Activated naive CD4-positive, alpha-beta T cell treated with anti-CD3 and anti-CD28 coated beads for 36 hours (primary cell): ENCODE data around the gene TTLL6. TPM values are rescaled to one million over a fixed set of nuclear protein-coding genes. Genes with fewer than 3 reads are reported as not detected.

Experiments used
- CTCF ChIA-PET: fragments of 350-600 bp; sonication (Branson Sonifier 250); formaldehyde crosslinking; loops from one replicate; lab custom pipeline; 2021; ENCODE audit warnings: antibody characterized with exemption; lab: Charles Lee
- DNase-seq: peaks from one replicate; pipeline ENCODE4 v3.0.0-alpha.2; 2020
- H3K27ac Mint-ChIP-seq: one replicate; pipeline ENCODE4 v1.8.0; 2021; ENCODE audit warnings: mild to moderate bottlenecking, mixed read lengths
- H3K27me3 Mint-ChIP-seq: one replicate; pipeline ENCODE4 v1.8.0; 2021; ENCODE audit warnings: low read depth, mixed read lengths
- H3K36me3 Mint-ChIP-seq: one replicate; pipeline ENCODE4 v1.8.0; 2021; ENCODE audit warnings: low read depth, mixed read lengths
- H3K4me1 Mint-ChIP-seq: one replicate; pipeline ENCODE4 v1.8.0; 2021; ENCODE audit warnings: low read depth, mixed read lengths
- H3K4me3 Mint-ChIP-seq: one replicate; pipeline ENCODE4 v1.8.0; 2021; ENCODE audit warnings: mild to moderate bottlenecking, moderate library complexity, mixed read lengths
- H3K9me3 Mint-ChIP-seq: one replicate; pipeline ENCODE4 v1.8.0; 2021; ENCODE audit warnings: mixed read lengths
- intact Hi-C: fragments of 100-400 bp; cut with micrococcal nuclease; formaldehyde crosslinking; loops from one replicate; pipeline ENCODE4 v1.15.1; 2023
- total RNA-seq, 2 experiments: library from RNA; stranded (reverse); gene quantifications; one replicate each; pipeline ENCODE4 v1.2.3, GENCODE V29; 2021

TTLL6 gene
- total RNA-seq, 2 experiments from 2014 or later, result not detected

DNA sequence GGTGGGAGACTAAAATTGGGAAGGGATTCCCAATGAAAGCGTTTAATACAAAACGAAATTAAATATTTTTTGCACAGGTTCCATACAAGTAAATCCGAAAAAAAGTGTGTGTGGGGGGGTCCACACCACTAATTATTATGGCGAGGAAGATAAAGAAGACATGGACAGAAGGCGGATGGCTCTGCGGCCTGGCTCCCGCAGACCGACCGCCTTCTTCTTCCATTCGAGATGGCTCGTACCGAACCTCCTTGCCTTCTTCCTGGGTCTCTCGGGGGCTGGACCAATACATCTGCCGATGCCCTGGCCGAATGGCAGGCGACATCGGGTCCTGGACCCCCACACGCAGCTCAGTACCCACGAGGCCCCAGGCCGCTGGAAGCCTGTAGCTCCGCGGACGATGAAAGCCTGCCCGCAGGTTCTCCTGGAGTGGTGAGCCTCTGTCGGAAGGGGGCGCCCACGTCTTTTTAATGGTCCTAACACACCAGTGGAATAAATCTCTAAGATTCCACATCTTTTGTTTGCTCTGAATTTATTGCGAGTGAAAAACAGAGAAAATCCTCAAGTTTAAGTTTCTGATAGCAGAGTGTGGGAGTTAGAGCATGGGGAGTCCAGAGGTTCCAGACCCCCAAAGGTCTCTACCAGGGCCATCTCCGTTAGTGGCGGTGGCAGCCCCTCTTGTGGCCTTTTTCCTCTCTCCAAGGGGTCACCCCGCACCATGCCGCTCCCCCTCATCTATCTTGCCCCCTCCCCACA is 92.6 kb downstream of the TTLL6 start:
- intact Hi-C loops, result loop anchor here (1.0 to 10.0 kb wide), 7 partner anchors 24 to 308 kb away; partner anchors contain the start of genes HOXB7 and IGF2BP1
- peak; percentile 94 for DNase-seq
- peaks cover 43% of the 10 kb centered on the region for H3K4me1 Mint-ChIP-seq
- no peak overlapping the region for H3K27ac Mint-ChIP-seq
- peak overlapping the region; percentile 57 for H3K4me3 Mint-ChIP-seq
- CTCF ChIA-PET, result interaction anchor here (0.5 to 4.1 kb wide), 41 partner anchors 8 to 1292 kb away, joined by 3 to 64 read pairs (median 5); no protein-coding TSS in a partner anchor
- H3K27me3 Mint-ChIP-seq, result peaks cover 92% of the 10 kb centered on the region
- no peaks in the 10 kb centered on the region for H3K9me3 Mint-ChIP-seq
- no peaks in the 10 kb centered on the region for H3K36me3 Mint-ChIP-seq

DNA sequence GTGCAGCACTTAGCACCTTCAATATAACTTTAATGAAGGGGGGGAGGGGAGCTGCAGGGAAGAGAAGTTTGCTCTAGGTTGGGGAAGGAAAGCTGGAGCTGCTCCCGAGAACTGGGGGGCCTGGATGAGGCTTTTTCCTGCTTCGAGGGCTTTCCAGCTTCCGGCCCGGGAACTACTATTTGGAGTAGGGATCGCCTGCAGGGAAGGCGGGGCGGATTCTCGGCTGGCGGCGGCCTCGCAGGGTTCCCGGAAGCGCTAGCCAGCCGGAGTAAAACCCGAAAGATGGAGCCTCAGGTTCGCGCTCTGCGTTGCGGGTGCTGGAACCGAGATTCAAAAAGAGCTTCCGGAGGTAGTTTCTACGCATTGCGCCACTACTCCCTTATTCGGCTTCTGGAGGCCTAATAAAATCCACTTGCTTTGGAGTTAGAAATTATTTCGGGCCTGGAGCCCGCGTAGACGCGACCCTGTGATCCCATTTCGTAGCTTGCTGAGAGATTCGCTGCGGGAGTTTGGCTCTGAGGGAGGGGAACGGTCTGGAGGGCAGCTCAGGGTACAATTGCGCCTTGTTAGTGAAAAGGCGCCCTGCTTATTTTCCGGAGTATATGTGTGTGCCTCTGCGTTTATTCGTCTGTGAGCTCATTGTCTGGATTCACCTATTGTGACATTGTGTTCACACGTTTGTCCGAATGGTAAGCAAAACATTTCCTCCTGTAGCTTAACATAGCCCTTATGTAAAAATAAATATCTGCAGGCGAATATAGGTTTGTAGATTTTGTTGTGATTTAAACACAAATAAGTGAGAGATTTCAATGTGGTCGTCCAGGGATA is 93.4 kb downstream of the TTLL6 start:
- H3K27ac Mint-ChIP-seq, result no peak overlapping the region
- peaks cover 92% of the 10 kb centered on the region for H3K27me3 Mint-ChIP-seq
- no peak for DNase-seq
- H3K9me3 Mint-ChIP-seq, result no peaks in the 10 kb centered on the region
- peak overlapping the region; percentile 46 for H3K4me3 Mint-ChIP-seq
- peaks cover 43% of the 10 kb centered on the region for H3K4me1 Mint-ChIP-seq
- intact Hi-C loops, result loop anchor here (1.0 to 10.0 kb wide), 7 partner anchors 25 to 309 kb away; partner anchors contain the start of genes HOXB7 and IGF2BP1
- no peaks in the 10 kb centered on the region for H3K36me3 Mint-ChIP-seq
- CTCF ChIA-PET, result interaction anchor here (0.5 to 4.1 kb wide), 40 partner anchors 8 to 1293 kb away, joined by 3 to 64 read pairs (median 4); no protein-coding TSS in a partner anchor

DNA sequence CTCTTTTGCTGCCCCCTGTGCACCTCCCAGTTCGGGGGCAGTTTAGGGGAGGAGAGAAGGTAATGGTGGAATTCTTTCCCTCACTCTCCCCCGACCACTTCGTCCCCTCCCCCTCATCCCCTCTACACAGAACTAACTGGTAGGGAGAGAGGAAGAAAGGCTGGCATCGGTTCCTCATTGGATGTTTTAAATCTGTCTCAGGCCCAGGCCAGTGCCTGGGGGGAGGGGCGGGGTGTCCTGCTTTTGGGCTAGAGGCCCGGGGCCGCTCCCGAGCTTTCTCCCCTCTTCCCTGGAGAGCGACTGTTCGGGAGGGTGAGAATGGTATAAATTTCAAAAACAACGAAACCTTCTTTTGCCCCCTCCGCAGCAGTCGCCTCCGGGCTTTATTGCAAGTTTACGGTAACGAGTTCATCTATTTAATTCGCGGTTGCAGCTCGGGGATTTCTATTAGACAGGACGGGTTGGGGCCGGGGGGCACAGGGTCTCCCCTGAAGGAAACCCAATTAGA is 94.1 kb downstream of the TTLL6 start, which contains the start of gene PRAC2:
TSS of gene PRAC2 (plus strand) at position 271 of the 508 bp plus-strand sequence. CDS start 1,226 bp downstream, outside the sequence.
- CTCF ChIA-PET, result interaction anchor here (0.6 to 4.1 kb wide), 21 partner anchors 10 to 1191 kb away, joined by 3 to 64 read pairs (median 7); no protein-coding TSS in a partner anchor
- peaks cover 92% of the 10 kb centered on the region for H3K27me3 Mint-ChIP-seq
- H3K4me3 Mint-ChIP-seq, result peak within 1 kb of the TSS; percentile 46
- H3K36me3 Mint-ChIP-seq, result no peaks in the 10 kb centered on the region
- no peak for DNase-seq
- H3K4me1 Mint-ChIP-seq, result peaks cover 43% of the 10 kb centered on the region
- H3K9me3 Mint-ChIP-seq, result no peaks in the 10 kb centered on the region
- no peak within 1 kb of the TSS for H3K27ac Mint-ChIP-seq
- intact Hi-C loops, result loop anchor here (5.0 to 10.0 kb wide), 2 partner anchors 111 to 272 kb away; partner anchors contain the start of genes HOXB7 and IGF2BP1

DNA sequence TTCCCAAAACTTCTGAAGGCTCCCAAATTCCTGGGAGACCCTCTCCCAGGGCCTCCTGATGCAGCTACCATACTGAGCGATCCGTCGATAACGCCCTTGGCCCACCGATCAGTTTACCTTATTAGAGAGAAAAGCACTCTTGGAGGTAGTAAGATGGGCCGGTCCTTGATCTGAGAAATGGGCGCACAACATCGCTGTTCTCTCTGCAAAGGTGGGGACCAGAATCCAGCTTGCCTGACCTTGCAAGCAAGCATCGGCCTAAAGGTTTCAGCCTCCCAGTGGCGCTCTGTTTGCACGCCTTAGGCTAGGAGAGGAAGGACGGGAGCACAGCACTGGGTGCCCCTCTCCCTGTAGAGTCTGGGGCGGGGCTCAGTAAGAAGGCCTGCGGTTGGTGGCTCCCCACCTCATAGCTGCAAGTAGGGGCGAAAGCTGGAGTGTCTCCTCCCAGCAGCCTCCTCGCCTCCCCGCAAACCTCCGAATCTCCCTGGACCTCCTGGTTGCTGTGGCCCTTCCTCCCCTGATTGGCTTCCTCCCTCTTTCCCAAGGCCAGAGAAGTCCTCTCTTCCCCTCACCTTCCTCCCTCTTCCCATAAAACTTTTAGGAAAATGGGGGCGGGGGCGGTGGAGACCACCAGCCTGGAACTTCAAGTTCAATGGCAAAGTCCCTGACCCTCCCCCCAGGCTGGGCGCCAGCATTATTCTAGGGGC is 94.7 kb downstream of the TTLL6 start, which contains the start of gene PRAC1:
TSS of gene PRAC1 (minus strand) at position 318 of the 707 bp plus-strand sequence. CDS start at position 192, 126 bp downstream.
- CTCF ChIA-PET, result interaction anchor here (0.6 to 4.1 kb wide), 6 partner anchors 12 to 1192 kb away, joined by 3 to 64 read pairs (median 13); no protein-coding TSS in a partner anchor
- DNase-seq, result no peak
- intact Hi-C loops, result loop anchor here (5.0 to 10.0 kb wide), 2 partner anchors 110 to 272 kb away; partner anchors contain the start of genes HOXB7 and IGF2BP1
- peak within 1 kb of the TSS; percentile 46 for H3K4me3 Mint-ChIP-seq
- peaks cover 41% of the 10 kb centered on the region for H3K4me1 Mint-ChIP-seq
- no peaks in the 10 kb centered on the region for H3K9me3 Mint-ChIP-seq
- no peaks in the 10 kb centered on the region for H3K36me3 Mint-ChIP-seq
- H3K27me3 Mint-ChIP-seq, result peaks cover 92% of the 10 kb centered on the region
- H3K27ac Mint-ChIP-seq, result no peak within 1 kb of the TSS

DNA sequence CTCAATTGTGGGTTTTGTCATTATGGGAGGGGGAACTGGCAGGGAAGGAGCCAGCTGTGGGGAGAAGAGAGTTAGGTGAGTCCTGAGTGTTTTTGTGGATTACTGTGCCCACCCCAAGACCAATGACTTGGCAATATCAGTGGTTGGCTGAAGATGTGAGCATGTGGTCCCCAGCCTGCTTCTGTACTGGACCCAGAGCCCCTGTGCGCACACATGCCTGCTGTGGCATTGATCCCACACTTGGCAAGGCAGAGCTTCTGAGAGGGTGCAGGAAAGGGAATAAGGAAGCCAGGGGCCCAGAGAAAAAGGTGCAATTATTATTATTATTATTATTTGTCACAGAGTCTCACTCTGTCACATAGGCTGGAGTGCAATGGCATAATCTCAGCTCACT is 96.0 kb downstream of the TTLL6 start:
- intact Hi-C loops, result loop anchor here (5.0 to 10.0 kb wide), 2 partner anchors 109 to 274 kb away; partner anchors contain the start of genes HOXB7 and IGF2BP1

DNA sequence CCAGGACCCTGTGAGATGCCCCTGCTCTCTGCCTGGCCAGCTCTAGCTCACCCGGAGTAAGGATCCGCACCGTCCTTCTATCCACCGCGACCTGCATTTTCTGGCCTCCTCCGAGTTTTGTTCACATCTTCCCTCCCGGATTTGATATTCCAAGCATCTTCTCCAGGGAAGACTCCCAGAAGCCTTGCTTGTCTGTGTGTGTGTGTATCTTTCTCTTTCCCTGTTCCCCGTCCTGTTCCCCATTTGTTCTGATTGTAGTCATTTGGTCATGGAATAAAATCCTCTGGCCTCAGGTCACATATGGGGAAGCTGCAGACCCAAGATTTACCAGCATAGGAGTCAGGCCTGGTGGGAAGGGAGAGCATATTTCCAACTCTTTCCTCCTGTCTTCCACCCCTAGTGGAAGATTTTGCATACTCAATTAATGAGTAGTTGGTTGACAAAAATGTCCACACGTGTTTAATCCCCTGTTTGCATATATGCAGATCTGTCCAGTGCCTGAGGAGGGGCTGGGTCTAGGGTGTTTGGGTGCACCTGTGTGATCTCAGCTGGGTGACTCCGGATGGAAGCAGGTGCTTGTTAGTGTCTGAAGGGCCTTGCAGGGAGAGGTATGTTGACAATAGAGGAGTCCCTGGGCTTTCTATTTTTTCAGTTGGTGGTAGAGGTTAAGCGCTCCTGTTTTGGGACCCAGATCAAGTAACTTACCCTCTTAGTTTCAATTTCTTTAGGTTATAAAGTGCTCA is 96.6 kb downstream of the TTLL6 start:
- intact Hi-C loops, result loop anchor here (5.0 to 10.0 kb wide), 2 partner anchors 108 to 274 kb away; partner anchors contain the start of genes HOXB7 and IGF2BP1
- H3K4me1 Mint-ChIP-seq, result peaks cover 39% of the 10 kb centered on the region
- DNase-seq, result no peak

More for the DNA sequence above, 96.0 kb downstream of the TTLL6 start:
- H3K9me3 Mint-ChIP-seq, result no peaks in the 10 kb centered on the region
- peaks cover 83% of the 10 kb centered on the region for H3K27me3 Mint-ChIP-seq
- H3K4me1 Mint-ChIP-seq, result peaks cover 39% of the 10 kb centered on the region
- no peak for DNase-seq
- H3K27ac Mint-ChIP-seq, result no peak overlapping the region
- no peak overlapping the region for H3K4me3 Mint-ChIP-seq
- CTCF ChIA-PET, result interaction anchor here (0.6 to 2.7 kb wide), 6 partner anchors 14 to 158 kb away, joined by 3 to 15 read pairs (median 3); no protein-coding TSS in a partner anchor
- H3K36me3 Mint-ChIP-seq, result no peaks in the 10 kb centered on the region

DNA sequence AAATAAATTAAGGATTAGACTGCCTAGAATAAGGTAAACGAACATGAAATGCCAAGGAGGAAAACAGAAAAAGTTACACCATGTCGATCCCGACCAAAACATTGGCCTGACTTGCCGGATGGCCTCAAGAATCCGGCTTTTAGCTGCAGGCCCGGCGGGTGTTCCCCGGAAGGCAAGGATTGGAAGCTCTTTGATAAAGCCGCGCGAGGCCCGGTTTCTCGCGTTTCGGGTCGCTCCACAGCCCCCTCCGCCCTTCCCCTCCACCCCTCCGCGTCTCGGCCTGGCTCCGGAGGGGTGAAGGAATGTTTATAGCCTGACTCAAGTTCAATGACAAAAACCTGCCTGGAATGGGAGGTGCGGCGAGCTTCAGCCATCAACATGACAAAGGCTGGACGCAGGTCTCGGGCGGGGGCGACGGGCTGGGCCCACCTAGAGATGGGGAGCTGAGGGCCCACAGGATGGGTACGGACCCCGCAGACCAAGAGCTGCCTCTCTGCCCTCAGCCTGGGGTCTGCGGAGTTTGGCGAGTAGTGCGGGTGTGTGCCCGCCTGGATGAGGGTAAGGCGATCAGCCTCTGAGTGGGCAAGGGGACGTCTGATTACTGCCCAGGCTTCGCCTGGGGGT is 97.3 kb downstream of the TTLL6 start:
- DNase-seq, result no peak
- intact Hi-C loops, result loop anchor here (2.0 to 10.0 kb wide), 3 partner anchors 13 to 275 kb away; partner anchors contain the start of genes HOXB7 and IGF2BP1
- H3K27ac Mint-ChIP-seq, result no peak overlapping the region
- H3K4me1 Mint-ChIP-seq, result peaks cover 34% of the 10 kb centered on the region
- no peak overlapping the region for H3K4me3 Mint-ChIP-seq
- peaks cover 75% of the 10 kb centered on the region for H3K27me3 Mint-ChIP-seq
- CTCF ChIA-PET, result interaction anchor here (0.7 to 2.7 kb wide), 3 partner anchors 8 to 159 kb away, joined by 3 to 15 read pairs (median 4); no protein-coding TSS in a partner anchor
- no peaks in the 10 kb centered on the region for H3K36me3 Mint-ChIP-seq
- H3K9me3 Mint-ChIP-seq, result no peaks in the 10 kb centered on the region

More for the DNA sequence above, 96.6 kb downstream of the TTLL6 start:
- H3K36me3 Mint-ChIP-seq, result no peaks in the 10 kb centered on the region
- CTCF ChIA-PET, result interaction anchor here (0.6 to 2.7 kb wide), 6 partner anchors 15 to 159 kb away, joined by 3 to 15 read pairs (median 3); no protein-coding TSS in a partner anchor
- H3K4me3 Mint-ChIP-seq, result no peak overlapping the region
- H3K27ac Mint-ChIP-seq, result no peak overlapping the region
- no peaks in the 10 kb centered on the region for H3K9me3 Mint-ChIP-seq
- H3K27me3 Mint-ChIP-seq, result peaks cover 81% of the 10 kb centered on the region

DNA sequence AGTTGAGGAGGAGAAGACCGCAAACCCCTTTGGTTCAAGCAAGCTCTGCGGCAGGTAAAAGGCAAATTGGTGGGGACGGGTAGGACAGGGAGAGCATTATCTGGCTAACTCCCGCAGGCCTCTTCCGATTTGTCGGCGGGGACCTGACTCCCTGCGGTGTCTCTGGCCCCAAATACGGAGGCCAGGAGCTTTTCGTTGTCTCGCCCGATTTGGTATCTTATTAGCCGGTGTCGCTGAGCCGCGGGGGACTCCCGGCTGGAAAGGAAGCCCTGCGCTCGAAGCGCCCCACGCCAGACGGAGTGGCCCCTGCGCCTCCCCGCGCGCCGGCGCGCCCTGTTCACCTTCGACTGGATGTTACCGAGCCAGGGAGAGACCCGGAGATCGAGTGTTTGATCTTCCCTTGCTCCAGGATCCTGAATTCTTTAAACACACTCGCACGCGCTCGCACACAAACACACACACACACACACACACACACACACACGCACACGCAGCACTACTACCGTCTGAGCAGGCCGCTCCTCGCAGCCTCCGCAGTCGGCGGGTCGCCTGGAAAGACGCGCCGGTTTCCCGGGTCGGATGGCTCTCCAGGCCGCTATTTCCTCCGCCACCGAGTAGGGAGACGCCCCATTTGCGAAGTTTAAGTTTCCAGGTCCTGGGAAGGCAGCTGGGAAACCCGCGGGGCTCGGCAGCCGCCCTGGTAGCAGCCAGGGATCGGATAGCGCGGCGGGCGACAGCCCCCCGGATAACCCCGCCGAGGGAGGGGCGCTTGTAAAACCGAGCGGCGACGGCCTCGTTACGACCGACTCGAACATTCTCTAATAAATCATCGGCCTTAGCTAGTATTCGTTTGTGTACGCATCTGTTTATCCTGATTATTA is 98.0 kb downstream of the TTLL6 start:
- intact Hi-C loops, result loop anchor here (2.0 kb wide), 1 partner anchor 14 kb away; no protein-coding TSS in a partner anchor
- CTCF ChIA-PET, result interaction anchor here (0.7 to 2.7 kb wide), 8 partner anchors 9 to 165 kb away, joined by 3 to 15 read pairs (median 3); no protein-coding TSS in a partner anchor
- no peak for DNase-seq
- Mint-ChIP-seq H3K4me3 (peak overlapping the region; percentile 47), H3K27me3 (peaks cover 70% of the 10 kb centered on the region), H3K9me3 (no peaks in the 10 kb centered on the region), H3K36me3 (no peaks in the 10 kb centered on the region), H3K27ac (no peak overlapping the region), H3K4me1 (peaks cover 27% of the 10 kb centered on the region)

DNA sequence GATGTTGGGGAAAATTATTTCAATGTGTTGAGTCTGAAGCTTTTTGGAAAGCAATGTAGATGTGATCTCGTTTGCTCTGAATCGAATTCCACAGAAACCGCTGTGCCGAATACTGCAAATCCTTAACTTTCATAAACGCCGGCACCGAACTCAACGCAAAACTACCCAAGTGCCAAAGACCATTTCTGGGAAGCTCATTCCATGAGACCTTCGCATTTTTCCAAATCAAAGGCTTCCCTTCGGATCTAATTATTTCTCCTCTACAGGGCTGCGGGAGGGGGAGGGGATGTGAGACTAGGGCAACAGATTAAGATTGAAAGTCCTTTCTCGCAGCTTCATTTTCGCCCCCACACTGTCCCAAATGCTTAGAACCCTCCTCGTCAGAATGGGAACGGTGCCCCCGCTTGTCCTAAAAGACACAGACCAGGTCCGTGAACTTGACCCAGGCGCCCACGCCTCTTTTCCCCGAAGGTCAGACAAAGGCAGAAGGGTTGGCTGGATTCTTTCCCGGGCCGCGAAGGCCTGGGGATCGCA is 98.7 kb downstream of the TTLL6 start:
- Mint-ChIP-seq H3K4me3 (no peak overlapping the region), H3K36me3 (no peaks in the 10 kb centered on the region), H3K27me3 (peaks cover 66% of the 10 kb centered on the region), H3K9me3 (no peaks in the 10 kb centered on the region), H3K4me1 (peaks cover 20% of the 10 kb centered on the region), H3K27ac (no peak overlapping the region)
- intact Hi-C loops, result loop anchor here (2.0 kb wide), 1 partner anchor 15 kb away; no protein-coding TSS in a partner anchor
- CTCF ChIA-PET, result interaction anchor here (0.6 to 2.3 kb wide), 8 partner anchors 32 to 166 kb away, joined by 3 to 10 read pairs (median 4); no protein-coding TSS in a partner anchor
- DNase-seq, result no peak
